NT2/D1 (cell line): ENCODE results near the gene ADCYAP1.

Source experiments
- SUZ12 ChIP-seq: IDR thresholded peaks from 2 replicates; pipeline ENCODE4 v1.6.1; 2011; ENCODE audit not compliant: insufficient read length, insufficient read depth; ENCODE audit errors: extremely low read depth
- ZNF274 ChIP-seq: IDR thresholded peaks from 2 replicates; pipeline ENCODE4 v1.6.1; 2011; ENCODE audit warnings: mild to moderate bottlenecking, low read depth, low read length

DNA sequence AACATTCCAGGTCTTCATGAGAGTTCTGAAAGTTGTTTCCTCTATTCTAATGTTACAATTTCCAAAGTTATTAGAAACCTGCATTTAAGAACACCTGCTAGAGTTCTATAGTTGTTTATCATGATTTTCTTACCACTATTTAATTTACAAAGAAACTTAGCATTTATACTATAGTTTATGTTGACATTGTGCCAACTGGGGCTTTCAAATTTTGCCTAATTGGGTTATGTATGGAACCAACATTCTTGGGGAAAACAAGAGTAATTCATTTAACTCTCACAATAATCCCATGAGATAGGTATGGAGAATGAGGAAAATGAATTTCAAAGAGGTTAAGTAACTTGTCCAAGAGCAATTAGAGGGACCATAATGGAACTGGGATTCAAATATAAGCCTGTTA is 28.8 kb upstream of the ADCYAP1 start:
- TF ChIP-seq ZNF274 (no peak), SUZ12 (no peak)
